ENCODE data around the gene CDKL5.

DNA sequence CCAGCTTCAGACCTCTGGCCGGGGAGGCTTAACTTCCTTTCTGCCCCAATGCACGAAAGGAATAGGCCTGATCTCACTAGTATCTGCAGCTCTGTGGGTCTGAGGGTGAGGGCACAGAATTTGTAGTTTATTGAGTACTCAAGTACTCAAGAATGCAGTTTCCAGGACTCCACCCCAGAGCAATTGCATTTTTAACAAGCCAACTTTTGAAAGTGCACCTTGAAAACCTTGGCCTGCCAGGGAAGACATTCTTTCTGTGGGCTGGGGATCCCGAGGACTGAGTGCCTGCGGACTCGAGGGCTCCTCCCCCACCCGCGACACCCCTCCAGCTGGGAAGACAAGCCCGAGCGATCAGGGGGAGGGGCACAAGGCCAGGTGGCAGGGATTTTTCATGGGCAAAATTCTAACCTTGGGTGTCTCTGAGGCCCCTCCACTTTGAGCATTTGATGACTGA lies 224.1 kb downstream of the CDKL5 start:
- TF ChIP-seq CTCF (conservative IDR thresholded peaks at IDR 0.05; ENCODE audit: low read length) (no peak), EZH2phosphoT487 (IDR thresholded peaks at IDR 0.05; ENCODE audit: borderline replicate concordance) (no peak)
